Measurements from ENCODE around the gene CRYBG1.

GRCh38 chr6:106476331-106477105 is 116.0 kb downstream of the CRYBG1 start:
- no peak for TF ChIP-seq POLR2AphosphoS5 (IDR thresholded peaks at IDR 0.05; ENCODE audit: low read depth, low read length)
- no peak for TF ChIP-seq REST (IDR thresholded peaks at IDR 0.05; ENCODE audit: insufficient read depth in 1 of 2, low read depth in 2 of 2, low read length in 2 of 2)
- TF ChIP-seq TAF1 (IDR thresholded peaks at IDR 0.05; ENCODE audit: borderline replicate concordance, insufficient read depth, low read length): no peak
